Tibial artery (tissue), 4 donors: ENCODE data around the gene LPP.

Experiments used
- DNase-seq, 2 donors: peaks; one replicate each; pipeline ENCODE4 v3.0.0-alpha.2; 2019
- H3K27ac ChIP-seq, 2 donors: fragments of 200-600 bp; sonication (generic) in 1 of 2; 1 replicate in 1 of 2; 2 replicates in 1 of 2; pipeline ENCODE4 v1.5.1; 2018 to 2019; ENCODE audit warnings: mild to moderate bottlenecking in 1 of 2
- H3K27me3 ChIP-seq, 2 donors: fragments of 200-600 bp; sonication (generic) in 1 of 2; one replicate each; pipeline versions ENCODE4 v1.5.1 to v1.6.0; 2016 to 2019
- H3K36me3 ChIP-seq, 3 donors: fragments of 200-600 bp; sonication (generic) in 2 of 3; one replicate each; pipeline ENCODE4 v1.5.1; 2016 to 2019; ENCODE audit warnings: mild to moderate bottlenecking in 2 of 3
- H3K4me1 ChIP-seq, 4 donors: fragments of 200-600 bp; sonication (generic) in 2 of 4; 1 replicate in 3 of 4; 2 replicates in 1 of 4; pipeline ENCODE4 v1.5.1; 2016 to 2019
- H3K4me3 ChIP-seq, 2 donors: fragments of 200-600 bp; sonication (generic) in 1 of 2; 1 replicate in 1 of 2; 2 replicates in 1 of 2; pipeline ENCODE4 v1.5.1; 2018 to 2019; ENCODE audit warnings: mild to moderate bottlenecking in 2 of 2
- H3K9me3 ChIP-seq, 3 donors: fragments of 200-600 bp; sonication (generic) in 1 of 3; one replicate each; pipeline ENCODE4 v1.5.1; 2016 to 2019
- CTCF ChIP-seq, 2 experiments: fragments of 200-600 bp in 1 of 2; fragments of 450-650 bp in 1 of 2; IDR thresholded peaks; one replicate each; pipeline ENCODE4 v1.5.1; 2017 to 2019; ENCODE audit warnings: antibody characterized with exemption in 2 of 2, mild to moderate bottlenecking in 1 of 2, moderate library complexity in 1 of 2
- intact Hi-C: fragments of 100-400 bp; cut with DNase I; formaldehyde crosslinking; loops from one replicate; pipeline ENCODE4 v1.15.0; 2023; ENCODE audit warnings: low total_unique reads

LPP gene

GRCh38 chr3:188671971-188672370, 518.0 kb downstream of the LPP start:
- peak overlapping the region in 1 of 2 donors; percentile 33 for H3K27ac ChIP-seq
- intact Hi-C loops, result no loop called here
- no peaks in the 10 kb centered on the region for H3K27me3 ChIP-seq
- DNase-seq, result no peak
- no peaks in the 10 kb centered on the region for H3K9me3 ChIP-seq
- H3K36me3 ChIP-seq, result peaks cover 0 to under 1% (median 0%) of the 10 kb centered on the region in 3 donors
- no peak for TF ChIP-seq CTCF (IDR thresholded peaks at IDR 0.05)
- no peak overlapping the region for H3K4me3 ChIP-seq
- peaks cover 0 to 68% (median 25%) of the 10 kb centered on the region in 4 donors for H3K4me1 ChIP-seq

- Histone ChIP-seq H3K36me3 (no peaks in the 10 kb centered on the region), H3K4me1 (peaks cover 0 to 62% (median 26%) of the 10 kb centered on the region in 4 donors), H3K27ac (peak overlapping the region in 1 of 2 donors; percentile 33), H3K4me3 (no peak overlapping the region), H3K27me3 (no peaks in the 10 kb centered on the region), H3K9me3 (no peaks in the 10 kb centered on the region)
- DNase-seq, result no peak
- no peak for TF ChIP-seq CTCF (IDR thresholded peaks at IDR 0.05)
- intact Hi-C loops, result no loop called here
Measured at GRCh38 chr3:188672840-188673239, 518.9 kb downstream of the LPP start.

- no peaks in the 10 kb centered on the region for H3K36me3 ChIP-seq
- no peak for DNase-seq
- no peaks in the 10 kb centered on the region for H3K9me3 ChIP-seq
- TF ChIP-seq CTCF (IDR thresholded peaks at IDR 0.05), result no peak
- no peak overlapping the region for H3K4me3 ChIP-seq
- intact Hi-C loops, result no loop called here
- no peaks in the 10 kb centered on the region for H3K27me3 ChIP-seq
- H3K27ac ChIP-seq, result no peak overlapping the region
- peaks cover 0 to 62% (median 26%) of the 10 kb centered on the region in 4 donors for H3K4me1 ChIP-seq
Measured at GRCh38 chr3:188673646-188674186, 519.8 kb downstream of the LPP start.

DNA sequence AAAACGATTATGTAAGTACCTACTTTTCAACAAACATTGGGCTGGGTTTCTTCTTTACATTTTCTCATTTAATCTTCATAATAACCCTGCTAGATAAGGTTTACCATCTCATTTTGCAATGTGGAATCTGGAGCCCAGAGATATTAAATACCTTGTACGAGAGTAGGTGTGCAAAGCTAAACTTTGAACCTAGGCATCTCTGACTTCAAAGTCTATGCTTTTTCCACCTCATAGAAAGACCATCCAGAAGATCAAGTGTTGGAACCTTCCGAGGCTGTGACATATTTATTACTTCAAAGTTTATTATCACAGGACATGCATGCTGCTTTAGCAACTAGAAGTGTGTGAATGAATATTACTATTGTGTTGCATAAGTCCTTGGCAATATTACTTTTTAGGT, 520.6 kb downstream of the LPP start:
- DNase-seq, result no peak
- Histone ChIP-seq H3K27me3 (no peaks in the 10 kb centered on the region), H3K4me1 (peaks cover 0 to 68% (median 31%) of the 10 kb centered on the region in 4 donors), H3K27ac (no peak overlapping the region), H3K36me3 (no peaks in the 10 kb centered on the region), H3K4me3 (no peak overlapping the region), H3K9me3 (no peaks in the 10 kb centered on the region)
- intact Hi-C loops, result no loop called here
- TF ChIP-seq CTCF (IDR thresholded peaks at IDR 0.05), result no peak

DNA sequence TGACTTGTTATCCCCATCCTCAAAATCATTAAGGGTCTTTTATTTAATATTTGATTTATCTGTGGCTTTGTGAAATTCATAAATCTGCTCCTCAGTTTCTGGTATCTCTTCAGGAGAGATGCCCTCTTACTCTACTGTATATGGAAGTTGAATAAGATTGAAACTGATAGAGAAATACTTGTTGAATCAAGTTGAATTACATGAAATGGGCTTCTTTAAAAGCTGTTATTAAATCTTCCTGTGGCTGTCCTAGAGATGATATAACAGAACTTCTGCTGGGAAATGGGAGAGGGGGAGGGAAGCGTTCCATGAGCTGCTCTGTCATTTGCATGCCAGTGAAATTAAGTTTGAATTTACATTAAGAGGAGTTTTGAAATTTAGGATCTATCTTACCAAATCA, 523.4 kb downstream of the LPP start:
- TF ChIP-seq CTCF (IDR thresholded peaks at IDR 0.05), result no peak
- intact Hi-C loops, result no loop called here
- no peaks in the 10 kb centered on the region for H3K9me3 ChIP-seq
- H3K36me3 ChIP-seq, result no peaks in the 10 kb centered on the region
- DNase-seq, result no peak
- no peak overlapping the region for H3K4me3 ChIP-seq
- H3K27me3 ChIP-seq, result no peaks in the 10 kb centered on the region
- H3K4me1 ChIP-seq, result peaks cover 0 to 80% (median 38%) of the 10 kb centered on the region in 4 donors
- no peak overlapping the region for H3K27ac ChIP-seq

GRCh38 chr3:188680189-188680588, 526.2 kb downstream of the LPP start:
- peak overlapping the region in 1 of 2 donors; percentile 50 for H3K27ac ChIP-seq
- intact Hi-C loops, result no loop called here
- H3K36me3 ChIP-seq, result no peaks in the 10 kb centered on the region
- no peak for TF ChIP-seq CTCF (IDR thresholded peaks at IDR 0.05)
- no peak for DNase-seq
- H3K27me3 ChIP-seq, result no peaks in the 10 kb centered on the region
- no peaks in the 10 kb centered on the region for H3K9me3 ChIP-seq
- no peak overlapping the region for H3K4me3 ChIP-seq
- peaks cover 0 to 78% (median 35%) of the 10 kb centered on the region in 4 donors for H3K4me1 ChIP-seq
